DOHH2 (cell line): Measurements from ENCODE around the gene ARID3C.

Experiments used
- H3F3A ChIP-seq: fragments of 200-600 bp; sonication (generic), shearing (Covaris generic); 2 replicates; pipeline ENCODE4 v1.6.0; 2016; ENCODE audit warnings: antibody characterized with exemption, mild to moderate bottlenecking; ENCODE audit not compliant: control insufficient read depth, insufficient read depth
- H3K27ac ChIP-seq: fragments of 200-600 bp; sonication (generic); 2 replicates; pipeline ENCODE4 v1.5.1; 2014; ENCODE audit warnings: low read depth, mild to moderate bottlenecking, low read length, moderate library complexity
- H3K27me3 ChIP-seq: fragments of 200-600 bp; sonication (generic); 2 replicates; pipeline ENCODE4 v1.6.1; 2014; ENCODE audit warnings: mild to moderate bottlenecking, low read length, mixed read lengths; ENCODE audit not compliant: control insufficient read depth
- H3K36me3 ChIP-seq: fragments of 200-600 bp; sonication (generic); 2 replicates; pipeline ENCODE4 v1.6.1; 2014; ENCODE audit warnings: mild to moderate bottlenecking, low read length, moderate library complexity, mixed read lengths; ENCODE audit not compliant: control insufficient read depth
- H3K4me1 ChIP-seq: fragments of 200-600 bp; sonication (generic); 2 replicates; pipeline ENCODE4 v1.6.1; 2014; ENCODE audit warnings: mild to moderate bottlenecking, low read length, mixed read lengths; ENCODE audit not compliant: control insufficient read depth
- H3K4me2 ChIP-seq: fragments of 200-600 bp; sonication (generic); 2 replicates; pipeline ENCODE4 v1.6.0; 2014; ENCODE audit warnings: mild to moderate bottlenecking, low read length, moderate library complexity
- H3K4me3 ChIP-seq: fragments of 200-600 bp; sonication (generic); 2 replicates; pipeline ENCODE4 v1.5.1; 2014; ENCODE audit warnings: mild to moderate bottlenecking, low read length, mixed read lengths
- H3K79me2 ChIP-seq: fragments of 200-600 bp; sonication (generic); 2 replicates; pipeline ENCODE4 v1.6.1; 2014; ENCODE audit warnings: mild to moderate bottlenecking, low read length, mixed read lengths; ENCODE audit not compliant: control insufficient read depth
- H3K9me2 ChIP-seq: fragments of 200-600 bp; sonication (generic); replicated peaks from 2 replicates; pipeline ENCODE4 v1.6.1; 2014; ENCODE audit warnings: mild to moderate bottlenecking, low read length, mixed read lengths; ENCODE audit not compliant: control insufficient read depth
- H3K9me3 ChIP-seq: fragments of 200-600 bp; sonication (generic); 2 replicates; pipeline ENCODE4 v1.6.1; 2014; ENCODE audit warnings: antibody characterized with exemption, low read length, mixed read lengths; ENCODE audit not compliant: control insufficient read depth, insufficient read depth
- H4K20me1 ChIP-seq: fragments of 200-600 bp; sonication (generic); 2 replicates; pipeline ENCODE4 v1.6.0; 2014; ENCODE audit warnings: low read depth, mild to moderate bottlenecking, antibody characterized with exemption, low read length, moderate library complexity; ENCODE audit not compliant: control insufficient read depth, insufficient read depth
- CTCF ChIP-seq: fragments of 200-600 bp; sonication (generic); IDR thresholded peaks from one replicate; pipeline ENCODE4 v1.5.1; 2014; ENCODE audit warnings: antibody characterized with exemption, mild to moderate bottlenecking, low read depth, low read length; ENCODE audit not compliant: poor library complexity, severe bottlenecking
- EZH2phosphoT487 ChIP-seq: fragments of 200-600 bp; sonication (generic); IDR thresholded peaks from 2 replicates; pipeline ENCODE4 v1.6.1; 2017; ENCODE audit warnings: borderline replicate concordance, mild to moderate bottlenecking, antibody characterized with exemption, low read length, moderate library complexity, mixed read lengths

ARID3C gene

DNA sequence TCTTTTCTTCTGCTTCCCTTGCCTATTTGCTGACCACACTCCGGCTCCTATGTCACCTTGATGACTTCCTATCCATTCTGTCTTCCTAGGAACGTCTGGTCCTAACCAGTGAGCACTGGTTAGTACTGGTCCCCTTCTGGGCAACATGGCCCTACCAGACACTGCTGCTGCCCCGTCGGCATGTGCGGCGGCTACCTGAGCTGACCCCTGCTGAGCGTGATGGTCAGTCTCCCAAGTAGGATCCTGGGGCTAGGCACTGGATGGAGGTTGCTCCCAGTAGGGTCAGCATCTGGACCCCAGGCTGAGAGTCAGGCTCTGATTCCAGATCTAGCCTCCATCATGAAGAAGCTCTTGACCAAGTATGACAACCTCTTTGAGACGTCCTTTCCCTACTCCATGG lies 19.8 kb upstream of the ARID3C start:
- Histone ChIP-seq H3K9me2 (no peaks in the 10 kb centered on the region), H3K4me1 (peaks cover 14% of the 10 kb centered on the region)

GRCh38 chr9:34647651-34648050 lies 18.8 kb upstream of the ARID3C start:
- peaks cover 5% of the 10 kb centered on the region for H3K79me2 ChIP-seq
- TF ChIP-seq CTCF, result no peak
- no peak for TF ChIP-seq EZH2phosphoT487
- H3K9me3 ChIP-seq, result no peaks in the 10 kb centered on the region
- no peaks in the 10 kb centered on the region for H3F3A ChIP-seq
- peak overlapping the region; percentile 87 for H3K4me3 ChIP-seq
- no peak overlapping the region for H3K27ac ChIP-seq
- no peaks in the 10 kb centered on the region for H4K20me1 ChIP-seq
- peaks cover 8% of the 10 kb centered on the region; the same call in 1 of the 2 replicates for H3K36me3 ChIP-seq
- H3K9me2 ChIP-seq, result no peaks in the 10 kb centered on the region
- H3K4me1 ChIP-seq, result peaks cover 14% of the 10 kb centered on the region
- peak overlapping the region; percentile 88 for H3K4me2 ChIP-seq
- no peaks in the 10 kb centered on the region for H3K27me3 ChIP-seq

More for the DNA sequence above, 19.8 kb upstream of the ARID3C start:
- Histone ChIP-seq H3K4me2 (no peak overlapping the region), H3K27me3 (no peaks in the 10 kb centered on the region), H4K20me1 (no peaks in the 10 kb centered on the region), H3K9me3 (no peaks in the 10 kb centered on the region), H3K36me3 (peaks cover 8% of the 10 kb centered on the region; the same call in 1 of the 2 replicates), H3K27ac (no peak overlapping the region), H3K4me3 (no peak overlapping the region), H3K79me2 (peaks cover 5% of the 10 kb centered on the region), H3F3A (no peaks in the 10 kb centered on the region)
- no peak for TF ChIP-seq CTCF
- TF ChIP-seq EZH2phosphoT487, result no peak

GRCh38 chr9:34647084-34647403 lies 18.2 kb upstream of the ARID3C start:
- TF ChIP-seq EZH2phosphoT487 (no peak), CTCF (no peak)
- Histone ChIP-seq H3K36me3 (peaks cover 8% of the 10 kb centered on the region; the same call in 1 of the 2 replicates), H3K9me2 (no peaks in the 10 kb centered on the region), H3K27me3 (no peaks in the 10 kb centered on the region), H3K27ac (peak overlapping the region; percentile 23; the same call in 1 of the 2 replicates), H3K9me3 (no peaks in the 10 kb centered on the region), H3K4me2 (peak overlapping the region; percentile 88), H3K79me2 (peaks cover 5% of the 10 kb centered on the region), H3F3A (no peaks in the 10 kb centered on the region), H4K20me1 (no peaks in the 10 kb centered on the region), H3K4me1 (peaks cover 14% of the 10 kb centered on the region), H3K4me3 (peak overlapping the region; percentile 87)
